Chondrocyte (in vitro differentiated cells): ENCODE results near the gene RASL11B. TPM values are rescaled to one million over a fixed set of nuclear protein-coding genes. Genes with fewer than 3 reads are reported as not detected.

Experiments
- DNase-seq: peaks from one replicate; pipeline ENCODE4 v3.0.0; 2021; ENCODE audit warnings: mixed read lengths, low spot score
- H3K27ac Mint-ChIP-seq: one replicate; pipeline ENCODE4 v1.8.0; 2021; ENCODE audit warnings: mild to moderate bottlenecking, moderate library complexity, mixed read lengths; ENCODE audit not compliant: unreplicated experiment
- H3K27me3 Mint-ChIP-seq: 2 replicates; pipeline ENCODE4 v1.8.0; 2021; ENCODE audit warnings: low read depth, mixed read lengths
- H3K36me3 Mint-ChIP-seq: 2 replicates; pipeline ENCODE4 v1.8.0; 2021; ENCODE audit warnings: low read depth, mixed read lengths
- H3K4me1 Mint-ChIP-seq: 2 replicates; pipeline ENCODE4 v1.8.0; 2021; ENCODE audit warnings: low read depth, mild to moderate bottlenecking, mixed read lengths
- H3K4me3 Mint-ChIP-seq: one replicate; pipeline ENCODE4 v1.8.0; 2021; ENCODE audit warnings: mild to moderate bottlenecking, moderate library complexity, mixed read lengths; ENCODE audit not compliant: unreplicated experiment
- H3K9me3 Mint-ChIP-seq: 2 replicates; pipeline ENCODE4 v1.8.0; 2021; ENCODE audit warnings: low read depth, mixed read lengths
- CTCF ChIP-seq: fragments of 200-600 bp; sonication (generic); IDR thresholded peaks from 2 replicates; pipeline ENCODE4 v1.5.0; 2021; ENCODE audit warnings: antibody characterized with exemption, mild to moderate bottlenecking, moderate library complexity
- total RNA-seq: library from RNA; stranded (reverse); gene quantifications from 3 replicates; pipeline ENCODE4 v1.2.1, GENCODE V29; 2021

RASL11B gene
- total RNA-seq, 1 donor from 2014 or later: 8.1 TPM

GRCh38 chr4:52862639-52863161 lies 583 bp downstream of the RASL11B start:
- Mint-ChIP-seq H3K4me3 (peak overlapping the region; percentile 83), H3K36me3 (peaks cover 13% of the 10 kb centered on the region), H3K9me3 (peaks cover 10% of the 10 kb centered on the region), H3K27me3 (no peaks in the 10 kb centered on the region), H3K4me1 (peaks cover 51% of the 10 kb centered on the region), H3K27ac (peak overlapping the region; percentile 41)
- TF ChIP-seq CTCF: no peak
- no peak for DNase-seq

DNA sequence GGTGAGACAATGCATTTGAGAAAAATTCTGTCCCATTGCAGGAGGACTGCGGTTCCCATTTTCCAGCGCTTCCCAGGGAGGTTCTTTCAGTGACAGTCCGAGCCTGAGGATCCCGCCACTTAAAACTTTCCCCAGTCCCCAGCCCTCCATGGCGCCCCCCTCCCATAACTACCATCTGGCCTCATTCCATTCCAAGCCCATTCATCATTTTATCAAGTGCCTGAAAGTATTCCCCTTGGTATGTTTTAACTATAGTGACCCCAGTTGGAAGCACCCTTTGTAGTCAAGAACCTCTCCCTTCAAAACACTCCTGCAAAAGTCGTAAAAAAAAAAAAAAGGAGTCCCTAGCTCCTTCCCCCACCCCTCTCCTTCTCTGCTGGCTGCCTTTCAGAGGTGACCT lies 1.2 kb downstream of the RASL11B start:
- no peak for TF ChIP-seq CTCF
- Mint-ChIP-seq H3K36me3 (peaks cover 13% of the 10 kb centered on the region), H3K27me3 (no peaks in the 10 kb centered on the region), H3K27ac (peak overlapping the region; percentile 41), H3K4me1 (peaks cover 57% of the 10 kb centered on the region), H3K4me3 (peak overlapping the region; percentile 83), H3K9me3 (peaks cover 4% of the 10 kb centered on the region)
- no peak for DNase-seq

GRCh38 chr4:52864793-52865192 lies 2.7 kb downstream of the RASL11B start:
- no peak for DNase-seq
- Mint-ChIP-seq H3K4me1 (peaks cover 70% of the 10 kb centered on the region), H3K27ac (peak overlapping the region; percentile 30), H3K36me3 (peaks cover 10% of the 10 kb centered on the region), H3K9me3 (no peaks in the 10 kb centered on the region), H3K4me3 (peak overlapping the region; percentile 83), H3K27me3 (no peaks in the 10 kb centered on the region)
- TF ChIP-seq CTCF: no peak

DNA sequence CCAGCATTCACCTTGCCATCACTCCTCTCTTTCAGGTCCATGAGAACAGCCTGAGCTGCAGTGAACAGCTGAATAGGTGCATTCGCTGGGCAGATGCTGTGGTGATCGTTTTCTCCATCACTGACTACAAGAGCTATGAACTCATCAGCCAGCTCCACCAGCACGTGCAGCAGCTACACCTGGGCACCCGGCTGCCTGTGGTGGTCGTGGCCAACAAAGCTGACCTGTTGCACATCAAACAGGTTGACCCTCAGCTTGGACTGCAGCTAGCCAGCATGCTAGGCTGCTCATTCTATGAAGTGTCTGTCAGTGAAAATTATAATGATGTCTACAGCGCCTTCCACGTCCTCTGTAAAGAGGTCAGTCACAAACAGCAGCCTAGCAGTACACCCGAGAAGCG lies 3.2 kb downstream of the RASL11B start:
- H3K4me1 Mint-ChIP-seq: peaks cover 70% of the 10 kb centered on the region
- no peaks in the 10 kb centered on the region for H3K27me3 Mint-ChIP-seq
- H3K36me3 Mint-ChIP-seq: peaks cover 10% of the 10 kb centered on the region
- peak overlapping the region; percentile 83 for H3K4me3 Mint-ChIP-seq
- H3K9me3 Mint-ChIP-seq: no peaks in the 10 kb centered on the region
- no peak for DNase-seq
- TF ChIP-seq CTCF: no peak
- peak overlapping the region; percentile 32 for H3K27ac Mint-ChIP-seq

GRCh38 chr4:52866734-52867133 lies 4.6 kb downstream of the RASL11B start:
- Mint-ChIP-seq H3K36me3 (peaks cover 16% of the 10 kb centered on the region), H3K27ac (no peak overlapping the region), H3K4me3 (no peak overlapping the region), H3K9me3 (no peaks in the 10 kb centered on the region), H3K27me3 (no peaks in the 10 kb centered on the region), H3K4me1 (peaks cover 64% of the 10 kb centered on the region)
- TF ChIP-seq CTCF: no peak
- no peak for DNase-seq
